K562 (cell line): ENCODE results near the gene PDZD8. TPM values are rescaled to one million over a fixed set of nuclear protein-coding genes. Genes with fewer than 3 reads are reported as not detected.

ENCODE experiments used
- ADNP ChIP-seq: fragments of 200-800 bp; sonication (Bioruptor generic); IDR thresholded peaks from 2 replicates; pipeline ENCODE4 v1.6.1; 2016; ENCODE audit warnings: missing genetic modification characterization, missing compliant biosample characterization
- CREB3 ChIP-seq: fragments of 450-650 bp; conservative IDR thresholded peaks from 2 replicates; pipeline ENCODE4 v1.6.1; 2016; ENCODE audit warnings: missing genetic modification characterization, low read depth, mild to moderate bottlenecking, missing compliant biosample characterization, moderate library complexity
- CTCF ChIP-seq, 3 experiments: IDR thresholded peaks in 2 of 3; conservative IDR thresholded peaks in 1 of 3; 2 replicates each; pipeline ENCODE4 v1.5.1; 2011 to 2012; ENCODE audit warnings: low read length in 3 of 3, mild to moderate bottlenecking in 3 of 3, control low read depth in 2 of 3, improper control_type of control experiment in 1 of 3, inconsistent platforms in 1 of 3, low read depth in 1 of 3, mixed read lengths in 1 of 3, moderate library complexity in 1 of 3; ENCODE audit not compliant: insufficient read depth in 2 of 3
- CXXC5 ChIP-seq: fragments of 250-450 bp; sonication (Bioruptor Pico); IDR thresholded peaks from 2 replicates; pipeline ENCODE4 v1.8.0; 2022; ENCODE audit warnings: inconsistent platforms, mild to moderate bottlenecking, moderate library complexity
- ETS2 ChIP-seq: IDR thresholded peaks from 2 replicates; pipeline ENCODE4 v1.6.1; 2016; ENCODE audit warnings: borderline replicate concordance, missing genetic modification characterization, mild to moderate bottlenecking, moderate library complexity, missing compliant biosample characterization; ENCODE audit not compliant: poor library complexity, severe bottlenecking
- GATA2 ChIP-seq: sonication (generic); formaldehyde crosslinking; IDR thresholded peaks from 2 replicates; pipeline ENCODE4 v1.4.0; 2020; ENCODE audit warnings: mild to moderate bottlenecking, missing genetic modification reagents
- NCOR1 ChIP-seq: fragments of 450-650 bp; IDR thresholded peaks from 2 replicates; pipeline ENCODE4 v1.6.1; 2016; ENCODE audit warnings: mild to moderate bottlenecking, moderate library complexity
- NFATC3 ChIP-seq: fragments of 450-650 bp; IDR thresholded peaks from 2 replicates; pipeline ENCODE4 v1.6.1; 2017; ENCODE audit warnings: mild to moderate bottlenecking
- NFE2 ChIP-seq: IDR thresholded peaks from 2 replicates; pipeline ENCODE4 v1.6.1; 2014; ENCODE audit warnings: antibody characterized with exemption, low read depth
- POLR3G ChIP-seq: IDR thresholded peaks from 2 replicates; pipeline ENCODE4 v1.6.1; 2011; ENCODE audit not compliant: insufficient read length, insufficient replicate concordance; ENCODE audit errors: extremely low read depth
- SMAD4 ChIP-seq: fragments of 250-450 bp; sonication (Bioruptor Pico); conservative IDR thresholded peaks from 2 replicates; pipeline ENCODE4 v1.8.0; 2021; ENCODE audit warnings: inconsistent platforms, mild to moderate bottlenecking, moderate library complexity
- ZFX ChIP-seq: sonication (generic); formaldehyde crosslinking; IDR thresholded peaks from 2 replicates; pipeline ENCODE4 v1.8.0; 2022; ENCODE audit warnings: mild to moderate bottlenecking, missing genetic modification reagents, moderate library complexity
- ZHX1 ChIP-seq: fragments of 150-350 bp; conservative IDR thresholded peaks from 2 replicates; pipeline ENCODE4 v1.6.1; 2014; ENCODE audit warnings: low read length
- ZNF12 ChIP-seq: sonication (generic); formaldehyde crosslinking; IDR thresholded peaks from 2 replicates; pipeline ENCODE4 v1.4.0; 2020; ENCODE audit warnings: mild to moderate bottlenecking, missing genetic modification reagents
- ZNF133 ChIP-seq: fragments of 250-450 bp; sonication (Bioruptor Pico); IDR thresholded peaks from 2 replicates; pipeline ENCODE4 v1.4.0; 2020; ENCODE audit warnings: mild to moderate bottlenecking
- ZNF232 ChIP-seq: sonication (generic); formaldehyde crosslinking; IDR thresholded peaks from 2 replicates; pipeline ENCODE4 v1.8.0; 2022; ENCODE audit warnings: mild to moderate bottlenecking, missing genetic modification reagents
- ZNF253 ChIP-seq: fragments of 250-450 bp; sonication (Bioruptor Pico); conservative IDR thresholded peaks from 2 replicates; pipeline ENCODE4 v1.6.1; 2021; ENCODE audit warnings: mild to moderate bottlenecking
- ZNF311 ChIP-seq: fragments of 250-450 bp; sonication (Bioruptor Pico); IDR thresholded peaks from 2 replicates; pipeline ENCODE4 v1.4.0; 2020; ENCODE audit warnings: mild to moderate bottlenecking, moderate library complexity
- polyA plus RNA-seq, 8 experiments: library from polyadenylated mRNA; depleted of rRNA in 4 of 8; stranded (reverse) in 5 of 8; unstranded in 3 of 8; fragments of >200 nt; fragmentation: Nextera tagmentation in 2 of 8; fragmentation: Illumina TruSeq in 1 of 8; extraction: Ambion mirVana in 2 of 8; extraction: Trizol in 1 of 8; gene quantifications; 2 replicates each; pipeline versions ENCODE4 v1.2.1 to v1.2.3, GENCODE V29; 2011 to 2014; ENCODE audit warnings: inconsistent platforms in 1 of 8, missing spikeins in 1 of 8
- total RNA-seq, 7 experiments: library from RNA; depleted of rRNA in 6 of 7; stranded (reverse); fragments of >200 nt in 6 of 7; fragmentation: Illumina TruSeq in 2 of 7; extraction: Trizol in 2 of 7; gene quantifications; 2 replicates each; pipeline versions ENCODE4 v1.2.1 to v1.2.3, GENCODE V29; 2011 to 2021; ENCODE audit warnings: low replicate concordance in 1 of 7
- TF ChIP-seq, protein P1 (sequence below): IDR thresholded peaks from 2 replicates; pipeline ENCODE4 v1.6.1; 2014; ENCODE audit warnings: antibody characterized with exemption
- TF ChIP-seq, protein P2 (sequence below): sonication (generic); formaldehyde crosslinking; IDR thresholded peaks from 2 replicates; pipeline ENCODE4 v1.8.0; 2022; ENCODE audit warnings: mild to moderate bottlenecking, missing genetic modification reagents

PDZD8 gene
- total and polyA plus RNA-seq, 9 of the 15 experiments (the other 6 are each of a cell fraction or from before 2014, with no cell fraction given) = 5.5 to 53.4 (median 36.8) TPM

DNA sequence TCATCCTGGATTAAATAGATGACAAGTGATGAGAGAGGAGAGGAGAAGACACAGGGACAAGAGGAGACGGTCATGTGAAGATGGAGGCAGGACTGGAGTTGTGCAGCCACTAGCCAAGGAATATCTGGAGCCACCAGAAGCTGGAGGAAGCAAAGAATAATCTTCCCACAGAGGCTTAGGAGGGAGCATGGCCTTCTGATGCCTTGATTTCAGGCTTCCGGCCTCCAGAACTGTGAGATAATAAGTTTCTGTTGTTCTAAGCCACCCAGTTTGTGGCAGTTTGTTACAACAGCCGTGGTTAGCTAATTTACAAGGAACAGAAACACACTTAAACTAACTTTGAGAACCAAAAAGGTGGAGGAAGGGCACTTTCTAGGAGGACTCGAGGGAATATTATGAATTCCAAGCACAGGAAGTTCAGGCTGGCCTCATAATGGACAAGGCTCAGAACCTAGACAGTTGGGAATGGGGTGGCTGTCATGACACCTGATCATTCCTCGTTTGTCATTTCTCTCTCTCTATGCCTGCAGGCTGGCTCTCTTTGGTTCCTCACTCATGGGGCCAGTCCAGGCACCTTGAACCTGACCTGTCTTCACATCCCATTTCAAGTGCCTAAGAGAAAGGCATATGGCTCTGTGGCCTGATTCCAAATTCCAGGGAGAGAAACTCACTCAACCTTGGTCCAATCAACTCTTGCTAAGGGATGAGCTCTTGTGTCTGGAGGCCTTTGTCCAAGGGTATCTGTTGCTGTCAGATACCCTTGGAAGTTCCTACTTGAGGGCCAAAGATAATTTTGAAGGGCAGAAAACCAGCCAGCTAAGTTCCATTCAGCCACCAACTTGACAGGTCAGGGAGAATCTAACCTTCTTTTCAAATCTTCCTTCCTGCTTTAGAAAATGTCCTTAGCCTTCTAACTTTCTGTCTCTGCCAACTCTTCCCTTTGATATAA is 33.5 kb upstream of the PDZD8 start (continued):
- TF ChIP-seq CREB3 (tag) (no peak), ZNF232 (CRISPR knock-in tag) (no peak), CXXC5 (peak; percentile 32; the same call in 1 of the 2 replicates), ZNF311 (CRISPR knock-in tag) (peak; percentile 4; the same call in 1 of the 2 replicates), ZNF253 (CRISPR knock-in tag) (no peak), NFATC3 (no peak), ZNF12 (CRISPR knock-in tag) (no peak), GATA2 (CRISPR knock-in tag) (0 out of 2 replicates have a peak, but pooled peaks have one; percentile 18), CTCF (IDR thresholded peaks at IDR 0.05 in 2 of 3, conservative IDR thresholded peaks at IDR 0.05 in 1 of 3; ENCODE audit: insufficient read depth in 2 of 3, low read depth in 1 of 3, low read length in 3 of 3) (no peak), SMAD4 (CRISPR knock-in tag) (0 out of 2 replicates have a peak, but pooled peaks have one; percentile 10), ADNP (tag) (no peak), ETS2 (tag) (no peak), NFE2 (no peak), ZNF133 (CRISPR knock-in tag) (no peak), POLR3G (no peak), ZFX (CRISPR knock-in tag) (peak; percentile 24; the same call in 1 of the 2 replicates), NCOR1 (peak; percentile 60), ZHX1 (no peak)
- TF ChIP-seq, protein P1, sequence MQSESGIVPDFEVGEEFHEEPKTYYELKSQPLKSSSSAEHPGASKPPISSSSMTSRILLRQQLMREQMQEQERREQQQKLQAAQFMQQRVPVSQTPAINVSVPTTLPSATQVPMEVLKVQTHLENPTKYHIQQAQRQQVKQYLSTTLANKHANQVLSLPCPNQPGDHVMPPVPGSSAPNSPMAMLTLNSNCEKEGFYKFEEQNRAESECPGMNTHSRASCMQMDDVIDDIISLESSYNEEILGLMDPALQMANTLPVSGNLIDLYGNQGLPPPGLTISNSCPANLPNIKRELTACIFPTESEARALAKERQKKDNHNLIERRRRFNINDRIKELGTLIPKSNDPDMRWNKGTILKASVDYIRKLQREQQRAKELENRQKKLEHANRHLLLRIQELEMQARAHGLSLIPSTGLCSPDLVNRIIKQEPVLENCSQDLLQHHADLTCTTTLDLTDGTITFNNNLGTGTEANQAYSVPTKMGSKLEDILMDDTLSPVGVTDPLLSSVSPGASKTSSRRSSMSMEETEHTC = no peak
- TF ChIP-seq, protein P2, sequence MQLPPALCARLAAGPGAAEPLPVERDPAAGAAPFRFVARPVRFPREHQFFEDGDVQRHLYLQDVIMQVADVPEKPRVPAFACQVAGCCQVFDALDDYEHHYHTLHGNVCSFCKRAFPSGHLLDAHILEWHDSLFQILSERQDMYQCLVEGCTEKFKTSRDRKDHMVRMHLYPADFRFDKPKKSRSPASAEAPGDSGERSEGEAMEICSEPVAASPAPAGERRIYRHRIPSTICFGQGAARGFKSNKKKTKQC (CRISPR knock-in tag) = no peak
